Uterus (tissue), 2 donors: ENCODE data around the gene SRPK2.

Source experiments
- CTCF ChIP-seq, 4 experiments: fragments of 200-600 bp in 2 of 4; fragments of 450-650 bp in 2 of 4; sonication (generic) in 2 of 4; IDR thresholded peaks; one replicate each; pipeline ENCODE4 v1.5.1; 2016 to 2019; ENCODE audit warnings: antibody characterized with exemption in 4 of 4, mild to moderate bottlenecking in 2 of 4, moderate library complexity in 1 of 4
- POLR2A ChIP-seq, 2 donors: fragments of 450-650 bp; IDR thresholded peaks; one replicate each; pipeline ENCODE4 v1.6.1; 2016; ENCODE audit warnings: antibody characterized with exemption in 2 of 2, mild to moderate bottlenecking in 1 of 2, moderate library complexity in 1 of 2

GRCh38 chr7:105130580-105130979 lies 258.1 kb downstream of the SRPK2 start:
- TF ChIP-seq CTCF (IDR thresholded peaks at IDR 0.05) = no peak
- TF ChIP-seq POLR2A (IDR thresholded peaks at IDR 0.05) = no peak
